ENCODE data around the gene PCDHGC3.

Gene PCDHGC3

GRCh38 chr5:141485321-141486055 is 9.7 kb downstream of the PCDHGC3 start:
- no peak for DNase-seq

DNA sequence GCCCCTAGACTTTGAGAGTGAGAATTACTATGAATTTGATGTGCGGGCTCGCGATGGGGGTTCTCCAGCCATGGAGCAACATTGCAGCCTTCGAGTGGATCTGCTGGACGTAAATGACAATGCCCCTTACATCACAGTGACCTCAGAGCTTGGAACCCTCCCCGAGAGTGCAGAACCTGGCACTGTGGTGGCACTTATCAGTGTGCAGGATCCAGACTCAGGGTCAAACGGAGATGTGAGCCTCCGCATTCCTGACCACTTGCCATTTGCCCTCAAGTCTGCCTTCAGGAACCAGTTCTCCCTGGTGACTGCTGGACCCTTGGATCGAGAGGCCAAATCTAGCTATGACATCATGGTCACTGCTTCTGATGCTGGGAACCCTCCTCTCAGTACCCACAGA is 10.3 kb downstream of the PCDHGC3 start:
- DNase-seq, result no peak

DNA sequence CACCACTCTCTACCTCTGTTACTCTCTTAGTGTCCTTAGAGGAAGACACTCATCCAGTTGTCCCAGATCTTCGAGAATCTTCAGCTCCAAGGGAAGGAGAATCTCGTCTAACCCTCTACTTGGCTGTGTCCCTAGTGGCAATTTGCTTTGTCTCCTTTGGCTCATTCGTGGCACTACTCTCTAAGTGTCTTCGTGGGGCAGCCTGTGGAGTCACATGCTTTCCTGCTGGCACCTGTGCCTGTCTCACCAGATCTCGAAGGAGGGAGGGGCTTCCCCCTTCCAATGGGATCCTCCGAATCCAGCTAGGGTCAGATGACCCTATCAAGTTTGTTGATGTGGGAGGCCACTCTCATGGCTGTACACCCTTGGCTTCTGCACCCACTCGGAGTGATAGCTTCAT is 11.4 kb downstream of the PCDHGC3 start:
- DNase-seq, result no peak

GRCh38 chr5:141488591-141489561 is 13.1 kb downstream of the PCDHGC3 start, which contains the start of gene PCDHGC5:
Gene PCDHGC5, plus strand, starts transcription at chr5:141489081. Its CDS starts 160 bp downstream, at chr5:141489241.
- no peak for DNase-seq

DNA sequence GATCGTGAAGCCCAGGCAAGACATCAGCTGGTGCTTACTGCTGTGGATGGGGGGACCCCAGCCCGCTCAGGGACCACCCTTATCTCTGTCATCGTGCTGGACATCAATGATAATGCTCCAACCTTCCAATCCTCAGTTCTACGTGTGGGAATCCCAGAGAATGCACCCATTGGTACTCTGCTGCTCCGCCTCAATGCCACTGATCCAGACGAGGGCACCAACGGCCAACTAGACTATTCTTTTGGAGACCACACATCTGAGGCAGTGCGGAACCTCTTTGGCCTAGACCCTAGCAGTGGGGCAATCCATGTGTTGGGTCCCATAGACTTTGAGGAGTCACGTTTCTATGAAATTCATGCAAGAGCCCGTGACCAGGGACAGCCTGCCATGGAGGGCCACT is 14.1 kb downstream of the PCDHGC3 start:
- DNase-seq, result no peak

- DNase-seq, result no peak
Observed at GRCh38 chr5:141490271-141490670, 14.5 kb downstream of the PCDHGC3 start.

GRCh38 chr5:141490771-141491170 is 15.0 kb downstream of the PCDHGC3 start:
- no peak for DNase-seq

GRCh38 chr5:141491323-141492167 is 15.8 kb downstream of the PCDHGC3 start:
- no peak for DNase-seq

DNA sequence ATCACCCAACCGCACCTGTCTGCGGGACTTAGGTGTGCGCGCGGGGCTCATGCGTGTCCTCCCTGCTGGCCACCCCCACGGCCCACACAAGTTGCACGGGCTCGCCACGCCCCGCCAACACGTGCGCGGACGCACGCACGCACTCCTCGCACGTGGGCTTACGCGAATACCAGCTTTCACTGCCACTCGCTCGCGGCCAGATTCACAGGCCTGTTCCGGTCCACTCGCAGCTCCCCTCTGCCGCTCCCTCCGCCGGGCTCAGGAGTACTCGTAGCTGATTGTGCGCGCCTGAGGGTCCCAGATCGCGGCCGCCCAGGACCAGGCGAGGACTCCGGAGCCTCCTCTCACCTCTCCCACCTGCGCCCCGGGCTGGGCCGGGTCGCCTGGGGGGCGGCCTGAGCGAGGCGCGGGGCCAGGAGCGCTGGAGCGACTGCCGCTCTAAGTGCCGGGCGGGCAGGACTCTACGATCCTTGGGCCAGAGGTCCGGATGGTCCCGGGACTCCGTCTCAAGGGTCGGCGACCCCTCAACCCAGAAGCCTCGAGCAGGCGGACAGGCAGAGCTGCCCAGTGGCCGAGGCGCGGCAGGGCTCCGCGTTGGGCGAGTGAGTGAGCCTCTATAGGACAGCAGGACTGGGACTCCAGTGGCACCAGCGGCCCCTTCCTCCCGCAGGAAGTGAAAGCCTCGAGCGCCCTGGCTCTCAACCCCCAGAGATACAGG is 16.6 kb downstream of the PCDHGC3 start:
- peak; percentile 47 for DNase-seq

- no peak for DNase-seq
Observed at GRCh38 chr5:141493500-141494422, 18.0 kb downstream of the PCDHGC3 start.

GRCh38 chr5:141494761-141495452 is 19.1 kb downstream of the PCDHGC3 start:
- no peak for DNase-seq

- DNase-seq, result no peak
Observed at GRCh38 chr5:141495453-141495811, 19.7 kb downstream of the PCDHGC3 start.

GRCh38 chr5:141496038-141496437 is 20.3 kb downstream of the PCDHGC3 start:
- DNase-seq, result no peak

DNA sequence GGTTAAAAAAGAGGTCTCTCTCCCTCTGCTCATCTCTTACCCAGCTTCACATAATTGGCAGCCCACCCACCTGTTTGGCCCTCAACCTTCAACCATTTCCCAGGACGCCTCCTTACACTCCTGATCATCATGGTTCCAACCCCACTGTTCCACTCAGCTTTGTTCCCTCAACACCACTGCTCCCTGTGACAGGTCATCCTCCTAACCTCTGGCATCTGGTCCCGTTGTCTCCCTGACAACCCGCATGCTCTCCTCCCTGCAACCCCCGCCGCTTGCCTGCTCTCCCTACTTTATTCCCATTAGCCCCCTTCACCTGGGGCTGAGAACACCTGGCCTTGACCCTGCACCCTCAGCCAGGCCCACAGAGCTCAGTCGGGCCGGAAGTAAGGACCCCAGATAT is 26.0 kb downstream of the PCDHGC3 start:
- DNase-seq, result no peak

GRCh38 chr5:141503681-141504080 is 27.9 kb downstream of the PCDHGC3 start:
- no peak for DNase-seq

- DNase-seq, result no peak
Observed at GRCh38 chr5:141504216-141504615, 28.4 kb downstream of the PCDHGC3 start.

- no peak for DNase-seq
Observed at GRCh38 chr5:141506381-141507155, 30.8 kb downstream of the PCDHGC3 start.

- no peak for DNase-seq
Observed at GRCh38 chr5:141507387-141508091, 31.8 kb downstream of the PCDHGC3 start.

- DNase-seq, result no peak
Observed at GRCh38 chr5:141508440-141508797, 32.7 kb downstream of the PCDHGC3 start.

All from activated CD4-positive, alpha-beta T cell treated with anti-CD3 and anti-CD28 coated beads for 48 hours (primary cell).